Vagina (tissue), 2 donors: Measurements from ENCODE around the gene MYDGF.

Experiments used
- CTCF ChIP-seq, 3 experiments: fragments of 450-650 bp in 2 of 3; fragments of 200-600 bp in 1 of 3; sonication (generic) in 1 of 3; IDR thresholded peaks; one replicate each; pipeline ENCODE4 v1.5.1; 2017 to 2019; ENCODE audit warnings: antibody characterized with exemption in 3 of 3, mild to moderate bottlenecking in 2 of 3, moderate library complexity in 2 of 3
- POLR2A ChIP-seq, 2 donors: fragments of 450-650 bp; IDR thresholded peaks; one replicate each; pipeline ENCODE4 v1.6.1; 2017; ENCODE audit warnings: antibody characterized with exemption in 2 of 2, mild to moderate bottlenecking in 2 of 2, moderate library complexity in 2 of 2

GRCh38 chr19:4654437-4655361 is 15.4 kb downstream of the MYDGF start:
- TF ChIP-seq CTCF (IDR thresholded peaks at IDR 0.05), result no peak
- no peak for TF ChIP-seq POLR2A (IDR thresholded peaks at IDR 0.05)
